K562 (cell line): ENCODE results near the gene ACER1. TPM values are rescaled to one million over a fixed set of nuclear protein-coding genes. Genes with fewer than 3 reads are reported as not detected.

ENCODE experiments used
- ATAC-seq: fragments of 200-7000 bp; cut with Tn5 transposase; 3 replicates; pipeline ENCODE4 v1.9.1; 2020; ENCODE audit warnings: moderate library complexity
- BruUV-seq: library from RNA; stranded (reverse); fragments of 400-500 nt; replicated peaks from 2 replicates; lab custom pipeline; 2021; lab: Mats Ljungman, UMichigan
- CTCF ChIA-PET: fragments of 300-600 bp; formaldehyde crosslinking; extraction: SDS; loops from one replicate; lab custom pipeline; 2021; ENCODE audit warnings: low intra/inter-chr PET ratio; lab: Yijun Ruan, JAX
- POLR2A ChIA-PET: fragments of 300-600, 350-650 bp; sonication (Branson Sonifier 250); formaldehyde crosslinking; extraction: SDS; loops from one replicate; lab custom pipeline; 2021; ENCODE audit warnings: antibody characterized with exemption, inconsistent platforms; lab: Yijun Ruan, JAX
- DNase-seq, 4 experiments: peaks; one replicate each; pipeline versions ENCODE4 v3.0.0 to v3.0.0-alpha.2; 2011 to 2018; ENCODE audit warnings: low spot score in 3 of 4, mixed read lengths in 3 of 4; ENCODE audit errors: extremely low read depth in 1 of 4
- FAIRE-seq: peaks from 2 replicates; lab custom pipeline; 2011; peaks lifted over from hg19 to GRCh38; lab: Jason Lieb, UNC
- H2AFZ ChIP-seq: 2 replicates; pipeline ENCODE4 v1.6.0; 2011; ENCODE audit warnings: low read depth, low read length, control low read depth, inconsistent platforms
- H3K27ac ChIP-seq: fragments of 200-600 bp; 3 replicates; pipeline ENCODE4 v1.8.0; 2011; ENCODE audit warnings: low read depth, mild to moderate bottlenecking, control low read depth, inconsistent platforms, low read length, moderate library complexity, mixed read lengths; ENCODE audit errors: extremely low read depth
- H3K27me3 ChIP-seq, 2 experiments: fragments of 300-600 bp in 1 of 2; 2 replicates in 1 of 2; 3 replicates in 1 of 2; pipeline versions ENCODE4 v1.6.0 to v1.8.0; 2011; ENCODE audit warnings: inconsistent platforms in 2 of 2, low read length in 2 of 2, mild to moderate bottlenecking in 1 of 2, mixed read lengths in 1 of 2, moderate library complexity in 1 of 2; ENCODE audit not compliant: control insufficient read depth in 2 of 2, insufficient read depth in 2 of 2
- H3K36me3 ChIP-seq: fragments of 300-600 bp; 3 replicates; pipeline ENCODE4 v1.8.0; 2011; ENCODE audit warnings: mild to moderate bottlenecking, low read length, inconsistent platforms; ENCODE audit not compliant: control insufficient read depth, insufficient read depth
- H3K4me1 ChIP-seq, 2 experiments: fragments of 200-600 bp in 1 of 2; replicated peaks in 1 of 2; 2 replicates in 1 of 2; 3 replicates in 1 of 2; pipeline versions ENCODE4 v1.5.1 to v1.8.0; 2011; ENCODE audit warnings: inconsistent platforms in 2 of 2, low read length in 2 of 2, mild to moderate bottlenecking in 1 of 2, mixed read lengths in 1 of 2, moderate library complexity in 1 of 2; ENCODE audit not compliant: control insufficient read depth in 2 of 2, insufficient read depth in 2 of 2
- H3K4me2 ChIP-seq: 2 replicates; pipeline ENCODE4 v1.6.1; 2011; ENCODE audit warnings: low read length, control low read depth, inconsistent platforms, mixed read lengths; ENCODE audit not compliant: insufficient read depth
- H3K4me3 ChIP-seq: fragments of 200-600 bp; sonication (generic), shearing (Covaris generic); 2 replicates; pipeline ENCODE4 v1.5.1; 2016; ENCODE audit warnings: control low read depth, inconsistent platforms
- H3K79me2 ChIP-seq: fragments of 200-600 bp; 3 replicates; pipeline ENCODE4 v1.8.0; 2011; ENCODE audit warnings: low read length, inconsistent platforms; ENCODE audit not compliant: control insufficient read depth, insufficient read depth
- H3K9ac ChIP-seq, 2 experiments: 2 replicates each; pipeline versions ENCODE4 v1.6.0 to v1.6.1; 2011; ENCODE audit warnings: low read depth in 2 of 2, low read length in 2 of 2, control low read depth in 1 of 2, inconsistent platforms in 1 of 2, mild to moderate bottlenecking in 1 of 2, mixed read lengths in 1 of 2; ENCODE audit not compliant: insufficient read depth in 1 of 2
- H3K9me1 ChIP-seq: one replicate; pipeline ENCODE4 v1.6.0; 2011; ENCODE audit warnings: inconsistent platforms, mild to moderate bottlenecking, low read length, moderate library complexity; ENCODE audit not compliant: control insufficient read depth, insufficient read depth
- H3K9me3 ChIP-seq: replicated peaks from 2 replicates; pipeline ENCODE4 v1.5.1; 2011; ENCODE audit warnings: low read depth, low read length, inconsistent platforms; ENCODE audit not compliant: control insufficient read depth, insufficient read depth
- H4K20me1 ChIP-seq: replicated peaks from 2 replicates; pipeline ENCODE4 v1.6.1; 2011; ENCODE audit warnings: low read length, inconsistent platforms, mixed read lengths; ENCODE audit not compliant: control insufficient read depth, insufficient read depth
- HNRNPLL ChIP-seq: fragments of 200-400 bp; formaldehyde crosslinking; IDR thresholded peaks from 2 replicates; pipeline ENCODE4 v1.6.1; 2017; ENCODE audit warnings: low read length, low read depth, mild to moderate bottlenecking; ENCODE audit not compliant: poor library complexity, severe bottlenecking
- MAFK ChIP-seq: IDR thresholded peaks from 2 replicates; pipeline ENCODE4 v1.6.1; 2011; ENCODE audit warnings: low read length, improper control_type of control experiment
- TCF3 ChIP-seq: sonication (generic); formaldehyde crosslinking; IDR thresholded peaks from 2 replicates; pipeline ENCODE4 v1.4.0; 2020; ENCODE audit warnings: mild to moderate bottlenecking, missing genetic modification reagents
- WGBS: fragments of 100-300 bp; shearing (Covaris generic); methylation state at CpG from one replicate; pipeline ENCODE4 v1.1.6; 2016; ENCODE audit warnings: low coverage, mixed read lengths; ENCODE audit not compliant: insufficient coverage; ENCODE audit errors: missing lambda C conversion rate; 5-methylcytosine and 5-hydroxymethylcytosine counted together
- in situ Hi-C: fragments of 300-500 bp; cut with MboI; formaldehyde crosslinking; loops from 4 replicates; pipeline ENCODE4 v1.15.0; 2018; ENCODE audit warnings: inconsistent platforms, mixed read lengths
- intact Hi-C: fragments of 100-400 bp; cut with micrococcal nuclease; formaldehyde crosslinking; loops from 2 replicates; pipeline ENCODE4 v1.14.2; 2022
- polyA plus RNA-seq, 8 experiments: library from polyadenylated mRNA; depleted of rRNA in 4 of 8; stranded (reverse) in 5 of 8; unstranded in 3 of 8; fragments of >200 nt; fragmentation: Nextera tagmentation in 2 of 8; fragmentation: Illumina TruSeq in 1 of 8; extraction: Ambion mirVana in 2 of 8; extraction: Trizol in 1 of 8; gene quantifications; 2 replicates each; pipeline versions ENCODE4 v1.2.1 to v1.2.3, GENCODE V29; 2011 to 2014; ENCODE audit warnings: inconsistent platforms in 1 of 8, missing spikeins in 1 of 8
- total RNA-seq, 7 experiments: library from RNA; depleted of rRNA in 6 of 7; stranded (reverse); fragments of >200 nt in 6 of 7; fragmentation: Illumina TruSeq in 2 of 7; extraction: Trizol in 2 of 7; gene quantifications; 2 replicates each; pipeline versions ENCODE4 v1.2.1 to v1.2.3, GENCODE V29; 2011 to 2021; ENCODE audit warnings: low replicate concordance in 1 of 7
- TF ChIP-seq, protein P1 (sequence below), 2 experiments: IDR thresholded peaks in 1 of 2; conservative IDR thresholded peaks in 1 of 2; 2 replicates each; pipeline ENCODE4 v1.6.1; 2016; ENCODE audit warnings: low read depth in 2 of 2, mild to moderate bottlenecking in 1 of 2, missing compliant biosample characterization in 1 of 2, missing genetic modification characterization in 1 of 2, moderate library complexity in 1 of 2
- TF ChIP-seq, protein P2 (sequence below): fragments of 450-650 bp; formaldehyde crosslinking; IDR thresholded peaks from 2 replicates; pipeline ENCODE4 v1.4.0; 2020; ENCODE audit warnings: mild to moderate bottlenecking, moderate library complexity
- TF ChIP-seq, protein P3 (sequence below): sonication (generic); formaldehyde crosslinking; IDR thresholded peaks from 2 replicates; pipeline ENCODE4 v1.8.0; 2022; ENCODE audit warnings: missing genetic modification reagents, mild to moderate bottlenecking, borderline replicate concordance

Gene ACER1
- total and polyA plus RNA-seq, 9 of the 15 experiments (the other 6 are each of a cell fraction or from before 2014, with no cell fraction given), result not detected

DNA sequence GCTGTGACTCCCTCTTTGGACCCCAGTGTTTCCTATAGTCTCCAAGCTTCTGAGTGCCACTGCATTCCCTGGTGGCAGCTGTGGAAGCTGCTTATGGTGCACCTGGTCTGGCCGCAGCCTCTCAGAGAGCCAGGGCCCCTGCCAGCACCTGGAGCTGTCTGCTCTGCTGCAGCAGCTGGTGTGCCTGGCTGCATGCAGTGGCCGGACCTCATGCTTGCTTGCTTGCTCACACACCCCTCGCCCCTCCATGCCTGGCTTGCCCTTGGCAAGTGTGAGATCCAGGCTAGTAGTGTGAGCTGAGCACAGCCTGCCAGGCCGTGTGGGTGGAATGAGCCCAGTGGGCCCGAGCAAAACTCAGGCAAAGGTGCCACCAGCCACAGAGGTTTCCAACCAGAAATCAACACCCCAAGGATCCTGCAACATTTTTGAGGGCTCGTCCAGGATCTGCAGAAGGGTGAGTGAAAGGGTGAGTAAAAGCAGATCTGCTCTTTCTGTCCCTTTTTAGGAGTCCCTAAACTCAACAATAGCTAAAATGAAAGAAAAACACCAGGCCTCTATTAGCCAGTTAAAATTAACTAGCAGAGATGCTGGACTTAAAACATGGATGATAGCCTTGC, 46.0 kb downstream of the ACER1 start:
- no peak for TF ChIP-seq MAFK
- TF ChIP-seq, protein P1, sequence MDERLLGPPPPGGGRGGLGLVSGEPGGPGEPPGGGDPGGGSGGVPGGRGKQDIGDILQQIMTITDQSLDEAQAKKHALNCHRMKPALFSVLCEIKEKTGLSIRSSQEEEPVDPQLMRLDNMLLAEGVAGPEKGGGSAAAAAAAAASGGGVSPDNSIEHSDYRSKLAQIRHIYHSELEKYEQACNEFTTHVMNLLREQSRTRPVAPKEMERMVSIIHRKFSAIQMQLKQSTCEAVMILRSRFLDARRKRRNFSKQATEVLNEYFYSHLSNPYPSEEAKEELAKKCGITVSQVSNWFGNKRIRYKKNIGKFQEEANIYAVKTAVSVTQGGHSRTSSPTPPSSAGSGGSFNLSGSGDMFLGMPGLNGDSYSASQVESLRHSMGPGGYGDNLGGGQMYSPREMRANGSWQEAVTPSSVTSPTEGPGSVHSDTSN (CRISPR knock-in tag; IDR thresholded peaks at IDR 0.05; ENCODE audit: low read depth), result no peak
- TF ChIP-seq, protein P1 (tag; conservative IDR thresholded peaks at IDR 0.05; ENCODE audit: low read depth), result no peak
- TF ChIP-seq TCF3 (CRISPR knock-in tag), result no peak
- TF ChIP-seq, protein P2, sequence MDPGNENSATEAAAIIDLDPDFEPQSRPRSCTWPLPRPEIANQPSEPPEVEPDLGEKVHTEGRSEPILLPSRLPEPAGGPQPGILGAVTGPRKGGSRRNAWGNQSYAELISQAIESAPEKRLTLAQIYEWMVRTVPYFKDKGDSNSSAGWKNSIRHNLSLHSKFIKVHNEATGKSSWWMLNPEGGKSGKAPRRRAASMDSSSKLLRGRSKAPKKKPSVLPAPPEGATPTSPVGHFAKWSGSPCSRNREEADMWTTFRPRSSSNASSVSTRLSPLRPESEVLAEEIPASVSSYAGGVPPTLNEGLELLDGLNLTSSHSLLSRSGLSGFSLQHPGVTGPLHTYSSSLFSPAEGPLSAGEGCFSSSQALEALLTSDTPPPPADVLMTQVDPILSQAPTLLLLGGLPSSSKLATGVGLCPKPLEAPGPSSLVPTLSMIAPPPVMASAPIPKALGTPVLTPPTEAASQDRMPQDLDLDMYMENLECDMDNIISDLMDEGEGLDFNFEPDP (CRISPR knock-in tag), result no peak
- TF ChIP-seq, protein P3, sequence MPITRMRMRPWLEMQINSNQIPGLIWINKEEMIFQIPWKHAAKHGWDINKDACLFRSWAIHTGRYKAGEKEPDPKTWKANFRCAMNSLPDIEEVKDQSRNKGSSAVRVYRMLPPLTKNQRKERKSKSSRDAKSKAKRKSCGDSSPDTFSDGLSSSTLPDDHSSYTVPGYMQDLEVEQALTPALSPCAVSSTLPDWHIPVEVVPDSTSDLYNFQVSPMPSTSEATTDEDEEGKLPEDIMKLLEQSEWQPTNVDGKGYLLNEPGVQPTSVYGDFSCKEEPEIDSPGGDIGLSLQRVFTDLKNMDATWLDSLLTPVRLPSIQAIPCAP (CRISPR knock-in tag), result no peak
- no peak for TF ChIP-seq HNRNPLL
- BruUV-seq, result no TSS peak
- 1% methylated on average over 6 of the region's 6 CpGs for WGBS
- in situ Hi-C loops (no loop called here), intact Hi-C loops (no loop called here)
- H3K27ac ChIP-seq, result no peak overlapping the region
- no peak overlapping the region for H2AFZ ChIP-seq
- H3K4me3 ChIP-seq, result no peak overlapping the region
- no peak overlapping the region for H3K9ac ChIP-seq
- H3K4me1 ChIP-seq, result no peaks in the 10 kb centered on the region
- no peaks in the 10 kb centered on the region for H3K79me2 ChIP-seq
- H3K9me3 ChIP-seq, result peaks cover 17% of the 10 kb centered on the region
- no peak overlapping the region for H3K4me2 ChIP-seq
- POLR2A ChIA-PET, result no interaction called here
- no peak for DNase-seq
- H4K20me1 ChIP-seq, result no peaks in the 10 kb centered on the region
- CTCF ChIA-PET, result no interaction called here
- H3K36me3 ChIP-seq, result no peaks in the 10 kb centered on the region
- FAIRE-seq, result no peak
- no peak for ATAC-seq
- H3K9me1 ChIP-seq, result no peaks in the 10 kb centered on the region
- no peaks in the 10 kb centered on the region for H3K27me3 ChIP-seq
